Aorta (tissue), 5 donors: Measurements from ENCODE around the gene USP33. TPM values are rescaled to one million over a fixed set of nuclear protein-coding genes. Genes with fewer than 3 reads are reported as not detected.

Source experiments
- ATAC-seq: fragments of 200-7000 bp; cut with Tn5 transposase; one replicate; pipeline ENCODE4 v1.9.1; 2022; ENCODE audit warnings: moderate library complexity; ENCODE audit not compliant: low FRiP score
- DNase-seq, 2 donors: peaks; one replicate each; pipeline ENCODE4 v3.0.0-alpha.2; 2020
- H3K27ac ChIP-seq, 2 donors: one replicate each; pipeline ENCODE4 v1.5.1; 2013; ENCODE audit warnings: low read length in 2 of 2, mild to moderate bottlenecking in 2 of 2, moderate library complexity in 2 of 2, control low read depth in 1 of 2, inconsistent platforms in 1 of 2, low read depth in 1 of 2
- H3K27me3 ChIP-seq, 2 donors: one replicate each; pipeline ENCODE4 v1.6.1; 2013; ENCODE audit warnings: control low read depth in 1 of 2, low read length in 1 of 2, mild to moderate bottlenecking in 1 of 2, moderate library complexity in 1 of 2; ENCODE audit not compliant: insufficient read depth in 2 of 2, control insufficient read depth in 1 of 2
- H3K36me3 ChIP-seq, 2 donors: one replicate each; pipeline ENCODE4 v1.6.1; 2013; ENCODE audit warnings: control low read depth in 1 of 2, low read length in 1 of 2, mild to moderate bottlenecking in 1 of 2; ENCODE audit not compliant: insufficient read depth in 2 of 2, control insufficient read depth in 1 of 2
- H3K4me1 ChIP-seq, 2 donors: one replicate each; pipeline ENCODE4 v1.6.1; 2013; ENCODE audit warnings: low read length in 2 of 2, control low read depth in 1 of 2, mild to moderate bottlenecking in 1 of 2, moderate library complexity in 1 of 2; ENCODE audit not compliant: insufficient read depth in 2 of 2, control insufficient read depth in 1 of 2
- H3K4me3 ChIP-seq, 2 donors: one replicate each; pipeline ENCODE4 v1.5.1; 2013; ENCODE audit warnings: low read length in 2 of 2, control low read depth in 1 of 2, mild to moderate bottlenecking in 1 of 2
- H3K9me3 ChIP-seq: one replicate; pipeline ENCODE4 v1.6.1; 2013; ENCODE audit warnings: mild to moderate bottlenecking, low read length; ENCODE audit not compliant: control insufficient read depth
- whole genome bisulfite sequencing, 2 donors: extraction: QIAGEN DNeasy Blood & Tissue Kit; methylation state at CpG; one replicate each; pipeline ENCODE4 v1.1.7; 2013; 5-methylcytosine and 5-hydroxymethylcytosine counted together
- intact Hi-C, 2 donors: fragments of 100-400 bp; cut with DNase I; formaldehyde crosslinking; loops; one replicate each; pipeline versions ENCODE4 v1.14.2 to v1.15.0; 2022
- polyA plus RNA-seq, 2 donors: library from polyadenylated mRNA; stranded (reverse); fragments of 200-250 nt; gene quantifications; one replicate each; pipeline ENCODE4 v1.2.3, GENCODE V29; 2013
- total RNA-seq, 2 donors: library from RNA; stranded (reverse); fragmentation: NEBNext Ultra II Directional; extraction: Animal tissue kit (Norgen Biotek cat#: 25700); gene quantifications; one replicate each; pipeline ENCODE4 v1.2.1, GENCODE V29; 2021
- donor health status: healthy with polysubstance abuse.
- donor health status: Bipolar disorder and iron deficiency.
- donor health status: DM: no; HTN: no; CAD: no.
- donor health status: DM: no; HTN: no; CAD: no.
- donor health status: DM: yes; HTN: yes; CAD: no.

USP33 gene
- total and polyA plus RNA-seq, 4 donors: 18.4 to 74.6 (median 47.4) TPM

DNA sequence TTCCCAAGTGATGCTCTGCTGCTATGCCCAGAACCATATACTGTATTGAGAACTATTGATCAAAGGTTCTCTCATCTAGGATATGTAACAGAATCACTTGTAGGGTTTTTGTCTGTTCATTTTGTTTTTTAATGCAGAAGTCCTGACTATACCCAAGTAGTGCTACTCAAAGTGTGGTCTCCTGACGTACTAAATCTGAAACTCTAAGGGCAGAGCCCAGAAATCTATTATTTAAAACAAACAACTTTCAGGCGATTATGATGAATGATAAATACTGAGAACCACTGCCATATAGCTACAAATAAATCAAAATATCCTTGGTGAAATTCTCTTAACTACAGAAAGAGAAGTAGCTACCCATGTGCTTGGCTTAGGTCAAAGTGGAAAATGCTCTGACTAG is 87.3 kb downstream of the USP33 start:
- Histone ChIP-seq H3K9me3 (no peaks in the 10 kb centered on the region), H3K36me3 (no peaks in the 10 kb centered on the region), H3K4me1 (peaks cover 0 to 4% of the 10 kb centered on the region in 2 donors), H3K4me3 (no peak overlapping the region), H3K27me3 (no peaks in the 10 kb centered on the region), H3K27ac (no peak overlapping the region)
- intact Hi-C loops: no loop called here
- DNase-seq (no peak), ATAC-seq (no peak)
- 44 to 60% methylated on average over 2 of the region's 2 CpGs for WGBS, 2 donors

DNA sequence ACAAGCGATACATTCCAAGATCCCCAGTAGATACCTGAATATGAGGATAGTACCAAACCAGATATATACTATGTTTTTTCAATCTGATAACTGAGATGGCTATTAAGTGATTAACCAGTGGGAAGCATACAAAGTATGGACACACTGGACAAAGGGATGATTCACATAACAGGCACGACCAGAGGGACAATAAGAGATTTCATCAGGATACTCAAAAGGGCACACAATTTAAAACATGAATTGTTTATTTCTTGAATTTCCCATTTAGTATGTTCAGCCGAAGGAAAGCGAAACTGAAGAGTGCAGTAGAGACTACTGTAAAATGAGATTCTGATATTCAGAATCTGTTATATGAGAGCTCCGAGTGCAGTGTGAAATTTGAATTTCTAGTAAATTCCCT is 87.8 kb downstream of the USP33 start:
- ATAC-seq (no peak), DNase-seq (no peak)
- Histone ChIP-seq H3K36me3 (no peaks in the 10 kb centered on the region), H3K9me3 (no peaks in the 10 kb centered on the region), H3K27ac (no peak overlapping the region), H3K4me3 (no peak overlapping the region), H3K4me1 (peaks cover 0 to 4% of the 10 kb centered on the region in 2 donors), H3K27me3 (no peaks in the 10 kb centered on the region)
- intact Hi-C loops: no loop called here
- WGBS, 2 donors: 87 to 91% methylated on average over 5 of the region's 5 CpGs

GRCh38 chr1:77670330-77670729 is 89.3 kb downstream of the USP33 start:
- no peaks in the 10 kb centered on the region for H3K9me3 ChIP-seq
- no peaks in the 10 kb centered on the region for H3K27me3 ChIP-seq
- no peaks in the 10 kb centered on the region for H3K36me3 ChIP-seq
- intact Hi-C loops: no loop called here
- peaks cover 1 to 4% of the 10 kb centered on the region in 2 donors for H3K4me1 ChIP-seq
- no peak overlapping the region for H3K4me3 ChIP-seq
- DNase-seq (no peak), ATAC-seq (no peak)
- H3K27ac ChIP-seq: no peak overlapping the region
- 93 to 95% methylated on average over 7 of the region's 7 CpGs for WGBS, 2 donors

GRCh38 chr1:77668924-77669449 is 90.7 kb downstream of the USP33 start:
- no peaks in the 10 kb centered on the region for H3K27me3 ChIP-seq

GRCh38 chr1:77664939-77665516 is 94.6 kb downstream of the USP33 start:
- DNase-seq (no peak), ATAC-seq (no peak)
- H3K27ac ChIP-seq: no peak overlapping the region
- no peak overlapping the region for H3K4me3 ChIP-seq
- no peaks in the 10 kb centered on the region for H3K36me3 ChIP-seq
- H3K27me3 ChIP-seq: no peaks in the 10 kb centered on the region
- peaks cover 0 to 1% of the 10 kb centered on the region in 2 donors for H3K4me1 ChIP-seq
- intact Hi-C loops: no loop called here
- no peaks in the 10 kb centered on the region for H3K9me3 ChIP-seq
- WGBS, 2 donors: 83 to 88% methylated on average over 3 of the region's 3 CpGs

More at GRCh38 chr1:77668924-77669449, 90.7 kb downstream of the USP33 start:
- Histone ChIP-seq H3K27ac (no peak overlapping the region), H3K4me1 (peaks cover 1 to 4% of the 10 kb centered on the region in 2 donors), H3K9me3 (no peaks in the 10 kb centered on the region), H3K4me3 (no peak overlapping the region), H3K36me3 (no peaks in the 10 kb centered on the region)
- DNase-seq (no peak), ATAC-seq (no peak)
- intact Hi-C loops: no loop called here
- 22 to 31% methylated on average over 1 of the region's 1 CpG for WGBS, 2 donors

DNA sequence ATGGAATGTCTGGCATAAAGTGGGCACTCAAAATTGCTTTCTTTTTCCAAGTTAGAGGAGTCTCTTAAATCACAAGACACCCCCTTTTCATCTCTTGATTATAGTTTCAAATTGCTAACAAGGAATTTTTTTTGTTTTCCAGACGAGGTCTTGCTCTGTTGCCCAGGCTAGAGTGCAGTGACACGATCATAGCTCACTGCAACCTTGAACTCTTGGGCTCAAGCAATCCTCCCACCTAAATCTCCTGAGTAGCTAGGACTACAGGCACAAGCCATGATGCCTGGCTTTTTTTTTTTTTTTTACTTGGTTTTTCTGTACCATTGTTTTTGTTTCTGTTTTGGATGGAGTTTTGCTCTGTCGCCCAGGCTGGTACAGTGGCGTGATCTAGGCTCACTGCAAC is 98.0 kb downstream of the USP33 start:
- H3K27ac ChIP-seq: no peak overlapping the region
- intact Hi-C loops: no loop called here
- no peaks in the 10 kb centered on the region for H3K27me3 ChIP-seq
- ATAC-seq: no peak
- peaks cover 0 to 4% of the 10 kb centered on the region in 2 donors for H3K4me1 ChIP-seq
- H3K9me3 ChIP-seq: no peaks in the 10 kb centered on the region
- DNase-seq: no peak
- no peaks in the 10 kb centered on the region for H3K36me3 ChIP-seq
- no peak overlapping the region for H3K4me3 ChIP-seq
- WGBS, 2 donors: 83 to 86% methylated on average over 4 of the region's 4 CpGs

- H3K4me3 ChIP-seq: no peak overlapping the region
- no peak overlapping the region for H3K27ac ChIP-seq
- 98 to 99% methylated on average over 4 of the region's 4 CpGs for WGBS, 2 donors
- no peaks in the 10 kb centered on the region for H3K36me3 ChIP-seq
- no peak for DNase-seq
- ATAC-seq: no peak
- no peaks in the 10 kb centered on the region for H3K27me3 ChIP-seq
- peaks cover 0 to 2% of the 10 kb centered on the region in 2 donors for H3K4me1 ChIP-seq
- intact Hi-C loops: no loop called here
- no peaks in the 10 kb centered on the region for H3K9me3 ChIP-seq
These were observed 99.6 kb downstream of the USP33 start for GRCh38 chr1:77659879-77660593.

- DNase-seq (no peak), ATAC-seq (no peak)
- Histone ChIP-seq H3K4me3 (no peak overlapping the region), H3K27ac (no peak overlapping the region), H3K9me3 (no peaks in the 10 kb centered on the region), H3K36me3 (no peaks in the 10 kb centered on the region), H3K4me1 (peaks cover 0 to 2% of the 10 kb centered on the region in 2 donors), H3K27me3 (no peaks in the 10 kb centered on the region)
- WGBS, 2 donors: 96 to 97% methylated on average over 6 of the region's 6 CpGs
- intact Hi-C loops: no loop called here
These were observed 101.4 kb downstream of the USP33 start for GRCh38 chr1:77658271-77658670.
